ENCODE data around the gene DLEC1. TPM values are rescaled to one million over a fixed set of nuclear protein-coding genes. Genes with fewer than 3 reads are reported as not detected.
A peak's percentile ranks its signal among the peaks of the same experiment; 100 is the strongest.

Gene DLEC1
- total and polyA plus RNA-seq, 9 of the 15 experiments (the other 6 are each of a cell fraction or from before 2014, with no cell fraction given) = 0.07 to 0.08 TPM; not detected in 7

DNA sequence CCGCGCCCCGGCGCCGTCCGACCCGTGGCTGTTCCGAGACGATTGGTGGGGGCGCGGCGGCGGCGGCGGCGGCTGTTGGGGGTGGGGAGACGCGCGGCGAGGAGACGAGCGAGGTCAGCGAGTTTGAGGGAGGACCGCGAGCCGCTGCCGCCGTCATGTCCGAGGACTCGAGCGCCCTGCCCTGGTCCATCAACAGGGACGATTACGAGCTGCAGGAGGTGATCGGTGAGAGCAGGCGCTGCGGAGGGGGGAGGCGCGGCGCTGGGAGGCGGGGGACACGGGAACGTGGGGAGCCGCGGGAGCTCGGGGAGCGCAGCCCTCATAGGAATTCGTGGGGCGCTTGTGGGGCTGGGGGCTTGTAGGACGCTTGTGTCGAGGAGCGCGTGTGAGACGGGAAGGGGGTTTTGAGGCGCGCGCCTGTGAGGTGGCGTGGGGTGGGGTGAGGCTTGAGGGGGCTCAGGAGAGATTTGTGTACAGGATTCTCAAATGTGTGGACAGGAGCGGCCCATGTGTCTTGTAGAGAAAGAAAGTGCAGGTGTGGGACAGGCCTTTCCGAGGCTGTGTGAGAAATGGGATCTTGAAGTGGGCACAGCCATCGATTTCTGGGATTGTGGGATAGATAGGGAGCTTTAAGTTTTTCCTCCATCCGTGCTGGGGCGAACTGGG, 126.8 kb downstream of the DLEC1 start (continued):
- no peak for TF ChIP-seq BRCA1 (IDR thresholded peaks at IDR 0.05)
- peak; percentile 93; the same call in 1 of the 2 replicates for TF ChIP-seq BRCA1 (CRISPR knock-in tag; IDR thresholded peaks at IDR 0.05)
- TF ChIP-seq MYNN (IDR thresholded peaks at IDR 0.05) = no peak; the same call in 1 of the 2 replicates
- TF ChIP-seq MYNN (CRISPR knock-in tag; IDR thresholded peaks at IDR 0.05) = no peak
- peak; percentile 47; the same call in 1 of the 2 replicates for TF ChIP-seq CBFA2T3 (IDR thresholded peaks at IDR 0.05)
- peak in 1 of 2 experiments; percentile 24; a peak in 1 of 4 replicates for TF ChIP-seq TRIM24 (IDR thresholded peaks at IDR 0.05)
- TF ChIP-seq RFX5 (IDR thresholded peaks at IDR 0.05; ENCODE audit: low read depth, low read length) = no peak
- TF ChIP-seq, protein P1, sequence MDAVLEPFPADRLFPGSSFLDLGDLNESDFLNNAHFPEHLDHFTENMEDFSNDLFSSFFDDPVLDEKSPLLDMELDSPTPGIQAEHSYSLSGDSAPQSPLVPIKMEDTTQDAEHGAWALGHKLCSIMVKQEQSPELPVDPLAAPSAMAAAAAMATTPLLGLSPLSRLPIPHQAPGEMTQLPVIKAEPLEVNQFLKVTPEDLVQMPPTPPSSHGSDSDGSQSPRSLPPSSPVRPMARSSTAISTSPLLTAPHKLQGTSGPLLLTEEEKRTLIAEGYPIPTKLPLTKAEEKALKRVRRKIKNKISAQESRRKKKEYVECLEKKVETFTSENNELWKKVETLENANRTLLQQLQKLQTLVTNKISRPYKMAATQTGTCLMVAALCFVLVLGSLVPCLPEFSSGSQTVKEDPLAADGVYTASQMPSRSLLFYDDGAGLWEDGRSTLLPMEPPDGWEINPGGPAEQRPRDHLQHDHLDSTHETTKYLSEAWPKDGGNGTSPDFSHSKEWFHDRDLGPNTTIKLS (IDR thresholded peaks at IDR 0.05; ENCODE audit: borderline replicate concordance, low read depth) = 0 out of 2 replicates have a peak, but pooled peaks have one; percentile 0
- TF ChIP-seq NBN (IDR thresholded peaks at IDR 0.05; ENCODE audit: low read depth) = no peak
- TF ChIP-seq ZNF79 (CRISPR knock-in tag; IDR thresholded peaks at IDR 0.05; ENCODE audit: low read depth) = no peak
- no peak for TF ChIP-seq PTTG1 (tag; IDR thresholded peaks at IDR 0.05; ENCODE audit: low read depth)
- no peak for TF ChIP-seq BACH1 (tag; IDR thresholded peaks at IDR 0.05)
- TF ChIP-seq, protein P2, sequence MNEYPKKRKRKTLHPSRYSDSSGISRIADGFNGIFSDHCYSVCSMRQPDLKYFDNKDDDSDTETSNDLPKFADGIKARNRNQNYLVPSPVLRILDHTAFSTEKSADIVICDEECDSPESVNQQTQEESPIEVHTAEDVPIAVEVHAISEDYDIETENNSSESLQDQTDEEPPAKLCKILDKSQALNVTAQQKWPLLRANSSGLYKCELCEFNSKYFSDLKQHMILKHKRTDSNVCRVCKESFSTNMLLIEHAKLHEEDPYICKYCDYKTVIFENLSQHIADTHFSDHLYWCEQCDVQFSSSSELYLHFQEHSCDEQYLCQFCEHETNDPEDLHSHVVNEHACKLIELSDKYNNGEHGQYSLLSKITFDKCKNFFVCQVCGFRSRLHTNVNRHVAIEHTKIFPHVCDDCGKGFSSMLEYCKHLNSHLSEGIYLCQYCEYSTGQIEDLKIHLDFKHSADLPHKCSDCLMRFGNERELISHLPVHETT (CRISPR knock-in tag; conservative IDR thresholded peaks at IDR 0.05 in 1 of 2, IDR thresholded peaks at IDR 0.05 in 1 of 2) = peak in 1 of 2 experiments; percentile 6; a peak in 1 of 4 replicates
- peak; percentile 22 for TF ChIP-seq PHF8 (IDR thresholded peaks at IDR 0.05; ENCODE audit: borderline replicate concordance, low read length)
- TF ChIP-seq ETV6 (IDR thresholded peaks at IDR 0.05; ENCODE audit: borderline replicate concordance in 1 of 2, low read depth in 2 of 2, low read length in 1 of 2) = no peak; a peak in 1 of 4 replicates
- 0 out of 2 replicates have a peak, but pooled peaks have one; percentile 38 for TF ChIP-seq ETV6 (CRISPR knock-in tag; IDR thresholded peaks at IDR 0.05; ENCODE audit: borderline replicate concordance)
- no peak; the same call in 1 of the 2 replicates for TF ChIP-seq ESRRA (IDR thresholded peaks at IDR 0.05; ENCODE audit: borderline replicate concordance, low read depth)
- TF ChIP-seq ZNF311 (CRISPR knock-in tag; IDR thresholded peaks at IDR 0.05) = no peak
- peak; percentile 29; the same call in 1 of the 2 replicates for TF ChIP-seq SIN3B (IDR thresholded peaks at IDR 0.05; ENCODE audit: low read depth)
- TF ChIP-seq ASH1L (IDR thresholded peaks at IDR 0.05; ENCODE audit: borderline replicate concordance, low read depth, partially characterized antibody) = peak; percentile 7
- TF ChIP-seq TBP (optimal IDR thresholded peaks at IDR 0.05; ENCODE audit: low read depth, low read length) = peak; percentile 3
- 0 out of 4 replicates have a peak, but pooled peaks of 1 of the 2 experiments have one; percentile 31 for TF ChIP-seq FOXA3 (CRISPR knock-in tag; conservative IDR thresholded peaks at IDR 0.05 in 1 of 2, IDR thresholded peaks at IDR 0.05 in 1 of 2)
- TF ChIP-seq TEAD4 (IDR thresholded peaks at IDR 0.05; ENCODE audit: low read length) = no peak
- TF ChIP-seq TEAD4 (CRISPR knock-in tag; IDR thresholded peaks at IDR 0.05; ENCODE audit: borderline replicate concordance) = 0 out of 2 replicates have a peak, but pooled peaks have one; percentile 63
- no peak for TF ChIP-seq DPF2 (IDR thresholded peaks at IDR 0.05)
- TF ChIP-seq ZNF124 (CRISPR knock-in tag; IDR thresholded peaks at IDR 0.05) = peak; percentile 64; the same call in 1 of the 2 replicates
- TF ChIP-seq TGIF2 (CRISPR knock-in tag; IDR thresholded peaks at IDR 0.05) = no peak; the same call in 1 of the 2 replicates
- TF ChIP-seq ZBTB1 (CRISPR knock-in tag; IDR thresholded peaks at IDR 0.05; ENCODE audit: borderline replicate concordance, low read depth) = peak; percentile 80; the same call in 1 of the 2 replicates
